HL-60/S4 treated with phorbol 12-myristate 13-acetate at 8.2 ng/mL for 4 days and 3 days (cell line): Measurements from ENCODE around the gene SBK3.

ENCODE experiments used
- in situ Hi-C: fragments of 300-500 bp; cut with MboI; formaldehyde crosslinking; loops from 2 replicates; pipeline ENCODE4 v1.15.0; 2022; ENCODE audit warnings: low sequenced_read_pairs

Gene SBK3

DNA sequence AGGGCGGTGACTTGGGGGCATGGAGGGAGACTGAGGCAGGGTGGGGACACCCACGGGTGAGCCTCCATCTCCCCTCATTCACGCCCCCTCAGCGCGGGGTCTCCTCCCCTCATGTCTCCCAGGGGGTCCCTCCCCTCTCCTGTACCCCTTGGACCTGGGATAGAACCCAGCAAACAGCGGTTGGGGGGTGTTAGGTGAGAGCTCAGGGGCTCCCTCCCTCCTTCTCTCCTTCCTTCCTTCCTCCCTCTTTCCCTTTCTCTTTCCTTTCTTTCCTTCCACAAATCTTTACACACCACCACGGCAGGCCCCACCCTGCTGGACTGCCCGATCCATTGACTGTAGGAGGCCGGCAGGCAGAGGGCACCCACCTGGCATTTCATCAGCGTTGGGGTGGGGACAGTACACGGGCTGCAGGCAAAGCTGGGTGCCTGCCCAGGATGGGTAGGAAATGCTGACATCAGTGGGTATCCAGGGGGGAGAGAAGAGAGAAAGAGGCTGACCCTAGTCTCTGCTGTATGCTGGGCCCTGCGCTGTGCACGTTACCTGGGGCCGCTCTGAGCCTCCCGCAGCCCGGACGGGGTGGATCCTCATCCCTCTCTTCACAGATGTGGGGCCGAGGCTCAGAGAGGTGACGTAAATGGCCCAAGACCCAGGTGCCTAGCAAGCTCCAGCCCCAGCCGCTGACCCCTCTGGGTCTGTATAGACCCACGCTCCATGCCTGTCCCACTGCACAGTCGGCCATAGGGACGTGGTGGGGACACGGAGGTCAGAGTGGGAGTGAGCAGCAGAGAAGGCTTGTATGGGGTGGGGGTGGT is 53.6 kb downstream of the SBK3 start:
- in situ Hi-C loops: no loop called here
